IMR-90 (cell line): Measurements from ENCODE around the gene RAB6A.

Source experiments
- CEBPB ChIP-seq: IDR thresholded peaks from 2 replicates; pipeline ENCODE4 v1.6.1; 2012; ENCODE audit warnings: low read depth, low read length, improper control_type of control experiment
- CTCF ChIP-seq: conservative IDR thresholded peaks from 2 replicates; pipeline ENCODE4 v1.5.1; 2012; ENCODE audit warnings: mild to moderate bottlenecking, low read depth, low read length, improper control_type of control experiment
- ELK1 ChIP-seq: fragments of 150-350 bp; IDR thresholded peaks from 2 replicates; pipeline ENCODE4 v1.6.1; 2016; ENCODE audit warnings: low read depth, mild to moderate bottlenecking, low read length, moderate library complexity, borderline replicate concordance
- MAFK ChIP-seq: IDR thresholded peaks from 2 replicates; pipeline ENCODE4 v1.6.1; 2012; ENCODE audit warnings: low read depth, low read length, improper control_type of control experiment
- MXI1 ChIP-seq: IDR thresholded peaks from 2 replicates; pipeline ENCODE4 v1.6.1; 2012; ENCODE audit warnings: low read depth, mild to moderate bottlenecking, low read length, moderate library complexity, borderline replicate concordance
- POLR2A ChIP-seq: IDR thresholded peaks from 2 replicates; pipeline ENCODE4 v1.6.1; 2012; ENCODE audit warnings: mild to moderate bottlenecking, low read depth, low read length
- RAD21 ChIP-seq: IDR thresholded peaks from 2 replicates; pipeline ENCODE4 v1.6.1; 2012; ENCODE audit warnings: low read length, improper control_type of control experiment
- RFX5 ChIP-seq: IDR thresholded peaks from 2 replicates; pipeline ENCODE4 v1.8.0; 2012; ENCODE audit warnings: low read depth, mild to moderate bottlenecking, low read length, moderate library complexity

- TF ChIP-seq CEBPB = no peak
- TF ChIP-seq CTCF = no peak
- no peak for TF ChIP-seq MAFK
- no peak for TF ChIP-seq POLR2A
- no peak for TF ChIP-seq RAD21
- TF ChIP-seq ELK1 = no peak
- no peak for TF ChIP-seq RFX5
- TF ChIP-seq MXI1 = no peak
Measured at GRCh38 chr11:73734993-73735392, 25.9 kb downstream of the RAB6A start.
